PC-9 (cell line): ENCODE data around the gene UFC1. TPM values are rescaled to one million over a fixed set of nuclear protein-coding genes. Genes with fewer than 3 reads are reported as not detected.

ENCODE experiments used
- total RNA-seq: library from RNA; stranded (reverse); gene quantifications from 2 replicates; pipeline ENCODE4 v1.2.3, GENCODE V29; 2021

Gene UFC1
- total RNA-seq, 1 experiment from 2014 or later: 74.9 TPM

Other genes with a start within 250 kb of the UFC1 start
- not detected in 2 replicates for gene ITLN2, start 199.2 kb upstream of the UFC1 start, total RNA-seq
- 99.9 and 117 TPM in 2 replicates for gene F11R, start 132.8 kb upstream of the UFC1 start, total RNA-seq
- gene TSTD1, start 115.0 kb upstream of the UFC1 start, total RNA-seq: 51.4 and 70.8 TPM in 2 replicates
- gene USF1, start 108.0 kb upstream of the UFC1 start, total RNA-seq: 34.8 and 43.2 TPM in 2 replicates
- 0.46 and 0.65 TPM in 2 replicates for gene ARHGAP30, start 84.1 kb upstream of the UFC1 start, total RNA-seq
- 8.8 and 9.0 TPM in 2 replicates for gene NECTIN4, start 64.4 kb upstream of the UFC1 start, total RNA-seq
- gene KLHDC9, start 55.6 kb upstream of the UFC1 start, total RNA-seq: 5.6 and 7.4 TPM in 2 replicates
- gene PFDN2, start 35.9 kb upstream of the UFC1 start, total RNA-seq: 68.2 and 74.4 TPM in 2 replicates
- gene NIT1, start 35.9 kb upstream of the UFC1 start, total RNA-seq: 25.9 and 26.8 TPM in 2 replicates
- 26.7 and 29.8 TPM in 2 replicates for gene DEDD, start 21.3 kb upstream of the UFC1 start, total RNA-seq
- 32.3 and 34.8 TPM in 2 replicates for gene USP21, start 5.5 kb downstream of the UFC1 start, total RNA-seq
- gene PPOX, start 12.4 kb downstream of the UFC1 start, total RNA-seq: 23.1 and 26.4 TPM in 2 replicates
- gene B4GALT3, start 23.5 kb downstream of the UFC1 start, total RNA-seq: 35.5 and 47.8 TPM in 2 replicates
- 0.08 TPM in 1 of 2 replicates, not detected in the other for gene ADAMTS4, start 45.1 kb downstream of the UFC1 start, total RNA-seq
- 99.5 and 107 TPM in 2 replicates for gene NDUFS2, start 48.4 kb downstream of the UFC1 start, total RNA-seq
- 1.3 TPM in 1 of 2 replicates, not detected in the other for gene FCER1G, start 61.3 kb downstream of the UFC1 start, total RNA-seq
- gene APOA2, start 69.7 kb downstream of the UFC1 start, total RNA-seq: not detected in 2 replicates
- 4.3 and 6.7 TPM in 2 replicates for gene TOMM40L, start 72.1 kb downstream of the UFC1 start, total RNA-seq
- not detected in 2 replicates for gene NR1I3, start 84.2 kb downstream of the UFC1 start, total RNA-seq
- gene PCP4L1, start 104.8 kb downstream of the UFC1 start, total RNA-seq: not detected in 2 replicates
- 0.39 and 0.43 TPM in 2 replicates for gene MPZ, start 156.0 kb downstream of the UFC1 start, total RNA-seq
- 215 and 216 TPM in 2 replicates for gene SDHC, start 160.4 kb downstream of the UFC1 start, total RNA-seq
- 1.5 TPM in 1 of 2 replicates, not detected in the other for gene CFAP126, start 213.9 kb downstream of the UFC1 start, total RNA-seq